Activated CD4-positive, CD25-positive, alpha-beta regulatory T cell treated with anti-CD3 and anti-CD28 coated beads, Interleukin-2, amount 50 U/mL, for 72 hours (primary cell): ENCODE results near the gene TMEM161A.
"Not testable (repeated sequence)": the region's sequence is repeated elsewhere in the genome, so short reads cannot be mapped to it uniquely, and the experiment has no call there.

Experiments used
- DNase-seq: peaks from one replicate; pipeline ENCODE4 v3.0.0; 2021

Gene TMEM161A

GRCh38 chr19:19138109-19138981 lies at the start of gene TMEM161A:
TSS of gene TMEM161A (minus strand) at chr19:19138478. CDS start at chr19:19138428, 50 bp downstream.
- DNase-seq: peak; percentile 95

DNA sequence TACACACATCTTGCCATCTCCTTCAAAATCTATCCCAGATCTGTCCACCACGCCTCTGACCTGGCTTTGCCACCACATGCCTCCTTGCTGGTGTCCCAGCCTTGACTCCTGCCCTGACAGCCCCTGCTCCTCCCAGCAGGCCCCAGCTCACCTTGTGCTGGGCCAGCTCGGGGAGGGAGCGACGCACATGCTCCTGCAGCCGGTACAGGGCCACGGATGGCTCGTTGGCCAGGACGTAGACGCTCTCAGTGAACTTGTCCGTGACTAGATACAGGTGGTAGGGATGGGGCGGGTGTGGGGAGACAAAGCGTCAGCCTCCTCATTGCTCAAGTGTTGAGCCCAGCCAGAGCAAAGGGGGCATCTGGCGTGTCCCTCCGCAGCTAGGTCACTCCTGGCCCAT lies 48.5 kb upstream of the TMEM161A start:
- DNase-seq: no peak

DNA sequence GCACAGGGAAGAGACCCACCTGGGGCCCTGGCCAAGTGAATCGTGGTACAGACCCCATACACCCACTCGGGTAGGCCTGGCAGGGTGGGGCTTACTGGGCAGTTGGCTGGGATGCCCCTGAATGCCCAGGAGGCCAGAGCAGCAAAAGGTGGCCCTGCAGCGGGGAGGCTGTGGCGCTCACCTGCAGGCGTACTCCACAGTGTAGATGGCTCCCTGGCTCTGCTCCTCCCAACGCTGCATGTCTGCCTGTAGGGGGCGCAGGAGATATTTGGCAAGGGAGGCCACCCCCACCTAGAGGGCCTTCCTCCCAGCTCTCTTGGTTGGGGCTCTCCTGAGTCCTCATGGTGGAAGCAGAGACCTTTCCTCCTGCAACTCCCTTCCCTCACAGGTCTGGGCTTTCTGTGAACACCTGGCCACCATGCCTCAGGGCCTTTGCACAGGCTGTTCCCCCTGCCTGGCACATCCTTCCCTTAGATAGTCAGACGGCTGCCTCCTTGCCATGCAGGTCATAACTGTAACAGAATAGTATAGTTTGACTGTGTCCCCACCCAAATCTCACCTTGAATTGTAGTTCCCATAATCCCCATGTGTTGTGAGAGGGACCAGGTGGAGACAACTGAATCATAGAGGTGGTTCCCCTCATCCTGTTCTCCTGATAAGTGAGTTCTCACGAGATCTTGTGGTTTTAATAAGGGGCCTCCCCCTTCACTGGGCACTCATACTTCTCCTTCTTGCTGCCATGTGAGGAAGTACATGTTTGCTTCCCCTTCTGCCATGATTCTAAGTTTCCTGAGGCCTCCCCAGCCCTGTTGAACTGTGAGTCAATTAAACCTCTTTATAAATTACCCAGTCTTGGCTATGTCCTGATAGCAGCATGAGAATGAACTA lies 47.8 kb upstream of the TMEM161A start:
- DNase-seq: peak; percentile 70

DNA sequence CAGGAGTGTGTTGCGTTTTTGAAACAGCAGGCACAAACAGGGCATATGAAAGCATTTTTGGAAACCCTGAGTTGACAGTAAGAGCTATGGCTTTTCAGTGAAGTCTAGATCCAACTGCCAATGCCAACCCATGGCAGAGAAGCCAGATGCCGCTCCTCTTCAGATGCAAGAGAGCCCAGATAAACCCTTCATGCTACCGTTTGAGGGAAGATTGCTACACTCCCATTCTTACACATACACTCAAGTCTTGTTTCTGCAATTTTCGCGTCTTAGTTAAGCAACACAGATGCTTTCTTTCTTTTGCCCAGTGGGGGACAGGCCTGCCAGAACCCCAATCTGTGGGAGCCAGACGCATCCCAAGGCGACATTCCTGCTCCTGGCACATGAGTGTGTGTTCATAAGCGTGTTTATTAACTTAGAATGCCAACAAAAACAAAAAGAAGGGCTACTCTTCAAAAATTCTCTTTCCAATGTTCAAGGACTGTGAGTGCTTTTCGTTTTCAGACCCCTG lies 43.3 kb upstream of the TMEM161A start:
- no peak for DNase-seq

- DNase-seq: no peak
These were observed 41.5 kb upstream of the TMEM161A start for GRCh38 chr19:19179548-19180441.

DNA sequence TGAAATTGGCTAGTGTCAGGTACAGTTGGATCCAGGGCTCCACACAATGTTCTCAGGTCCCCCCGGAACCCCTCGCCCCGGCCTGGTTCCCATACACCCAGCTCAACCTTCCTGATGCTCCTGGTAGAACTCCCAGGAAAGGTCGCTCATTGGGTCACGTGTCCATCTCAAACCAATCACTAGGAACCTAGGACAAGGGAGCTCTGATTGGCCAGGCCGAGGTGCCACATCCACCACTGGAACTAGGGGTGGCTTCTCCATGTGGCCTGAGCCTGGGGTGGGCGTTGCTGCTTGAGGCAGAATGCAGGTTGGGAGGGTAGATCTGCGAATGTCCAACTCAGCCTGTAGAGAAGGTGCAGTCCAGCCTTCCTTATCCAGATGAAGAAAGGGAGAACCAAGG lies 38.7 kb upstream of the TMEM161A start:
- DNase-seq: no peak

- not testable (repeated sequence) for DNase-seq
These were observed 35.0 kb upstream of the TMEM161A start for GRCh38 chr19:19173243-19173642.

DNA sequence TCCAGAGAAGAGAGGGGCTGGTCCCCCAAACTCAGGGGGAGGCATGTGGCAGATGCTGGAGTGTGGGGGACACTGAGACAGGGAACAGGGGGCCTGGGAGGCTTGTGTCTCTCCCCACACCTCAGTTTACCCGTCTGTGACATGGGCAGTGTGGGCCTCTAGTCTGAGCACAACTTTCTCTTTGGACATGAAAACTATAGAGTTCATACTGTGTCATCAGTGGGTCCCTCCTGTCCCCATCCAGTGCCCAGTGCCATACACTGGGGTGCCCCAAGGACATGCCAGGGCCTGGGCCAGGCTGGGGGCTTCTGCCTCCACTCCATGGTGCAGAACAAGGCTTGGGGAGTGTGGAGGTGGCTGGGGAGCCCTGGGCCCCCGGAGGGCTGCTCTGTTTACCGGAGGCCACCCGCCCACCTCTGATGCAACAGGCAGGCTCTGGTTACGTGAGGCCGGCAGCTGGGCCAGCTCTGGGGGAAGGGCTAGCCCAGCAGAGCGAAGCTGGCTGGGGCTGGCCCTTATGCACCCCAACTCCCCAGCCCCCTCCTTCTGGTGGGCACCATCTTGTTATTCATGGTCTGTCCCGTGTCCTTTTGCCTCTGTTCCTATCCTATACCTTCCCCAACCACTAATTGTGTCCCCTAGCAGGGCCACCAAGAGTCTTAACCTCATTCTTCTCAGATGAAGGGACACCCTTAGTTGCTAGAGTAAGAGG lies 33.7 kb upstream of the TMEM161A start:
- no peak for DNase-seq

DNA sequence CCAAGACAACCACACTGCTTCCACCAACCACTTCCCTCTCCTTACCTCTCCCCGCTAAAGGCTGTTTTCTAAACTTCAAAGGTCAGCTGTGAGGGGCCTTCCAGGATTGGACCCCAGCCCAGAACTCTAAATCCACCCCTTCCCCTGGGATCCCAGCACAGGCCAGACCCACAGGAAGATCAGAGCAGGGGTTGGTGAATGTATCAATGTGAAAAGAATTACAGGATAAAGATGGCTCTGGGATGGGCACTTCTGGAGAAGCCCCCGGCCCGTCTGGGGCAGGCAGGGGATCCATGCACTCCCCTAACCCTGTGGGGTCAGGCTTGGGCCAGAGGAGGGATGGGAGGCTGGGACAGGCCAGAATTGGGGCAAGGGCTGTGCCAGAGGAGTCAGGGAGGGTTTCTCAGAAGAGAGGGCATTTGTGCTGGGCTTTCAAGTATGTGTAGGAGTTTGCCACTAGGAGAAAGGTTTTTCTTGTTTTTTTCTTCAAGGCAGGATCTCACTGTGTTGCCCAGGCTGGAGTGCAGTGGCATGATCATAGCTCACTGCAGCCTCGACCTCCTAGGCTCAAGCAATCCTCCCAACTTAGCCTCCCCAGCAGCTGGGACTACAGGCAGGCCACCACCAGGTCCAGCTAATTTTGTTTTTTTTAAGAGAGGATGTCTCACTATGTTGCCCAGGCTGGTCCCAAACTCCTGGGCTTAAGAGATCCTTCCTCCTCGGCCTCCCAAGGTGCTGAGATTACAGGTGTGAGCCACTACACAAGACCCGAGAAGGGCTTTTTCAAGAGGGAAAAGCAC lies 32.8 kb upstream of the TMEM161A start:
- no peak for DNase-seq

- DNase-seq: peak; percentile 81
These were observed 32.0 kb upstream of the TMEM161A start, which contains the start of gene MEF2B for GRCh38 chr19:19170053-19170872. TSS of gene MEF2B (minus strand) at chr19:19170263. CDS start at chr19:19150735, 19,528 bp downstream.

DNA sequence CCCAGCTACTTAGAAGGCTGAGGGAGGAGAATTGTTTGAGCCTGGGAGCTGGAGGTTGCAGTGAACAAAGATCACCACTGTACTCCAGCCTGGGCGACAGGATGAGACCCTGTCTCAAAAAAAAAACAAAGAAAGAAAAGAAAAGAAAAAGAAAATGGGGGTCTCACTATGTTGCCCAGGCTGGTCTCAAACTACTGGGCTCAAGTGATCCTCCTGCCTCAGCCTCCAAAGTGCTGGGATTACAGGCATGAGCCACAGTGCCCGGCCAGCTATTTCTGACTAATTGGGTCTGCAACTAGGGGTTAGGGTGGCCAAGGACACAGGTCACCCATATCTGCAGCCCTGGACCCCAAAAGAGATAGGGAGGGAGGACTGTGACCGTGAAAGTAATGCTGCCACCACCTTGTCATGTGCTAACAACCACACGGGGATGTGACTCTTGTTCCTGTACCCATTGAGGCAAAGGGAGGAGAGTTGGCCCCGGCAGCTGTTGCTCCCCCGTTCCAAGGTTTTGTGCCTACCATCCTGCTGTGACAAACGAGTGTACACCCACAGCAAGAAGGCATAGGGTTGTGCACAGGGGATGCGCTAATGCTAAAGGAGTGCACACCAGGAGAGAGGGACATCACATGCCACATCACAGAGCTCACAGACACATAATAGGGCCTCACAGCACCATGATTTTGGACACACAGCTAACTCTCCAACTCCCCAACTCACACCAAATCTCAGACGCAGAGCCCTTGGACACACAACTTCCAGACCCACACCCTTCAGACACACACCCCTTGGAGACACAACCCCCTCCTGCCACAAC lies 31.2 kb upstream of the TMEM161A start:
- DNase-seq: no peak

DNA sequence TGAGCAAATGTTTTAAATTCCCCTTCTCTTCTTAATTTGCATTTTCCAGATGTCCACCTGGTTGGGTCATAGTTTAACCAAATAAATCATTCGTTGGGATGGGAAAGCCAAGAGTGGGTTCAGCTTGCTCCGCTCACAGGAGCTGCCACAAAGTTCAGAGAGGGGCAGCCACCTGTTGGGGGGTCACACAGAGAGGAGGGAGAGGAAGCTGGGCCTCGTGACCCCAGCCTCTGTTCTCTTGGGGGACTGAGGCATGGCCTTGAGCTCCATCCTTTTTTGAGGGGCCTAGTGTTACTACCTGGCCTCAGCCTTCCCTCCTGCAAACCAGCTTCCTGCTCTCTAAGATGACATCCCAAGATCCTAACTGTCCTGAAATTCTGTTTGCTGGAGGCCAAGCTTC lies 29.3 kb upstream of the TMEM161A start:
- DNase-seq: no peak

DNA sequence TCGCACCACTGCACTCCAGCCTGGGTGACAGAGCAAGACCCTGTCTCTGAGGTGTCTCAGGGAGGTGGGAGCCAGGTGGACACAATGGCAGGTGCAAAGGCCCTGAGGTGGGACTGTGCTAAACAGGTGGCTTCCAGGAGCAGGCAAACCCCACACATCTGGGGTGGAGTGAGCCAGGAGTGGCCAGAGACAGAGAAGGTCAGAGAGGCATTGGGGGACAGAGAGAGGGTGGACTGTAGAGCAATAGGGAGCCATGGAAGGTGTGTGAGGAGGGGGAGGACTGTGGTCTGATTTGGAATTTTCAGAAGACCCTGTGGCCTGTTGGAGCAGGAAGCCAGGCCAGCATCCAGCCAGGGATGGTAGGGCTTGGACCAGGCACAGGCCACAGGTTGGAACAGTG lies 27.1 kb upstream of the TMEM161A start:
- DNase-seq: no peak

- DNase-seq: no peak
These were observed 24.2 kb upstream of the TMEM161A start for GRCh38 chr19:19162495-19162894.

- DNase-seq: no peak
These were observed 22.3 kb upstream of the TMEM161A start for GRCh38 chr19:19160461-19161035.

- DNase-seq: no peak
These were observed 21.3 kb upstream of the TMEM161A start for GRCh38 chr19:19159534-19159933.

DNA sequence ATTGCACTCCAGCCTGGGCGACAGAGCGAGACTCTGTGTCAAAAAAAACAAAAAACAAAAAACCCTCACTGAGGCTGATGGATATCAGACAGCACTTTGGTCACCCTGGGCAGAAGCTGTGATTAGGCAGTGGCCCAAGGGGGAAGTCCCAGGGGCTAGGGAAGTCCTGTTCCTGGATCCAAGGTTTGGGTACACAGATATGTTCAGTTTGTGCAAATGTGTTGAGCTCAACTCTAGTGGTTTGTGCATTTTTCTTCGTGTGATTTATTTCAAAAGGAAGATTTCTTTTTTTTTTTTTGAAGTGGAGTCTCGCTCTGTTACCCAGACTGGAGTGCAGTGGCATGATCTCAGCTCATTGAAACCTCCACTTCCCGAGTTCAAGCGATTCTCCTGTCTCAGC lies 19.5 kb upstream of the TMEM161A start:
- no peak for DNase-seq

- DNase-seq: no peak
These were observed 17.4 kb upstream of the TMEM161A start for GRCh38 chr19:19155495-19156219.
